HG02943 (cell line): ENCODE results near the gene THOC7.
A peak's percentile ranks its signal among the peaks of the same experiment; 100 is the strongest.

Experiments used
- ATAC-seq: cut with Tn5 transposase; IDR thresholded peaks from one replicate; pipeline ENCODE4 v1.9.1; 2021; ENCODE audit warnings: mild to moderate bottlenecking, low read depth, moderate library complexity; ENCODE audit not compliant: unreplicated experiment

The THOC7 gene

DNA sequence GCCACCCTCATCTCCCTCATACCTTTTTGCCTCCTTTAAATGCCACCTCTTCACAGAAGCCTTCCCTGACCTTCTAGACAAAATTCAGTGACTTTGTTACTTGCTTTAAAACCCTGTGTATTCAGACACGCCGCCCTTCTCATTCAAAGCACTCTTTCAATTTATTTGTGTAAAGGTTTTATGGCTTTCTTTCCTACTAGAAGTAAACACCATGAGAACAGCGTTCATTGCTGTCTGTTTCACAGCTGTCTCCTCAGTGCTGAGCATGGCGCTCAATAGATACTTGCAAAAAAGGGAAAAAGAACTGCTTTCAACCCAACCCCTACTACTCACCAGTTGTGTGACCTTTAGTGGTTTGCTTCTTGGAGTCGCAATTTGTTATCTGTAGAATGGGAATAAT lies 17.0 kb upstream of the THOC7 start:
- no peak for ATAC-seq

DNA sequence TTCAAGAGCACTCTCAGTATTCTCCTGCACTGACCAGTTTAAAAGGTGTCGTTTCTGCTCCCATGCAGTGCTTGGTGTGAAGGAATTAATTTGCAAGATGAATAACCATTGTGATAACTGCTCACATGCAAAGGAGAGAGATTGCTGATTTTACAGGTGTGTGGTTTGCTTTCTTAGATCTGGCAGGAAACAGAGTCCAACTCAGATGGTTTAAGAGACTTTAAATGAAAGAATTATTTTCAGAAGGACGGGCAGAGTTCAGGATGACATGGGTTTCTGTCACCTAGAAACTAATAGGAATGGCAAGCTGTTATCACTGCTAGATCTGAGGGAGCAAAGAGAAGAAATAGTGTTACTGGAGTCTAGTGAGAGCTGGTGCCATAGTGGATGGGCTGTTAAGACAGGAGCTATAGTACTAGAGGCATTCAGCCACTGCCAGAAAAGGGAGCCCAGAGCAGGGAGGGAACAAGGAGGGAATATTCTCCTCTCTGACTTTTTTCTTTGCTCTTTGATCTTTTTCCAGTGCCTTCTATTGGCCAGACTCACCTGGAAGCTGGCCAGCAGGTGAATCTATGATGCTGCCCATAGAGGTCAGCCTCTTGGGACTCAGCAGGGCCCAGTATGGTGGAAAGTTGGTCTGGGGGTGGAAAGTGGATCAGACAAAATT lies 14.9 kb upstream of the THOC7 start:
- no peak for ATAC-seq

DNA sequence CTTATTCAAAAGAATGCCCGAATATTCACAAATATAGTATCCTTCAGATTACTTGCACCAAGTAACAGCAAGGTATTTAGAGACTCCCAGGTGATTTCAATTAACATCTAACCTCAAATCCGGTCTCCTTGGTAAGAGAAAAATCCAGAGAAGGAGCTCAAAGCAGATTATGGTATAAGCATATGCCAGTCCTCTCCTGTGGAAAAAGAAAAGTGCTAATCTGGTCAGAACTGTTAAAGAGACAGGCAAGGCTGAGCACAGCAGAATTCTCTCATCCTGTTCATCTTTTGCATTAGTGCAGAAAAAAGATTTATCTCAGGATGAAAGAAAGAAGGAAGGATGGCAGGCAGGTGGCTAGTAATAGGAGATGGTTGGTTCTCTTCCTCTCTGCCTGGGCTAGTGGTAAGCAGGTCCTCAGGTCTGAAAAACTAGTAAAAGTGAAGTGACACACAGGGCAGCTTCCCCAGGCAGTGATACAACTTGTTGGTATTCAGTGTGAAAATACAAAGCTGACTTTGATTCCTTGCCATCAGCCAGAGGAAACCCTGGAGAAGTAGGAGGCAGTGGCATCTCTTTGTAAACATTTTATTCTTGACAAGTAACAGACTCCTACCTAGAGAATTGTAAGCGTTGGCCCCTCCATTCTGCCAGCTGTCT lies 14.3 kb upstream of the THOC7 start:
- no peak for ATAC-seq

DNA sequence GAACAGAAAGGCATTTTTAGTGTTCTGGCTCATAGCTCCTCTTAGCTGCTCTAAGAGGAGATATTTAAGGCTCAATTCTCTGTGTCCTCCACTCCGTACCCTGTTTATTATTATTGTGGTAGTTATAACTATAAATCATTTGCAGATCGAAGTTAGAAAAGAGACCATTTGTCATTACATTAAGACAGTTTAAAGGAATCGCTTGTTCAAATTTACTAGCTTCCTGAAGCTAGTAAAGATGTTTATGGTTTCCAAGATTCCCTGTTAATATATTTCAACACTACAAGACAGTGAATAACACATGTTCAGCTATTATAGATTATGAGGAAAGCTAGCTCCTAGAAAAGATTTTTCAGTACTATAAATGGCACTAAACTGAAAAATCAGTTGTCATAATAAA lies 12.7 kb upstream of the THOC7 start:
- ATAC-seq, result no peak

DNA sequence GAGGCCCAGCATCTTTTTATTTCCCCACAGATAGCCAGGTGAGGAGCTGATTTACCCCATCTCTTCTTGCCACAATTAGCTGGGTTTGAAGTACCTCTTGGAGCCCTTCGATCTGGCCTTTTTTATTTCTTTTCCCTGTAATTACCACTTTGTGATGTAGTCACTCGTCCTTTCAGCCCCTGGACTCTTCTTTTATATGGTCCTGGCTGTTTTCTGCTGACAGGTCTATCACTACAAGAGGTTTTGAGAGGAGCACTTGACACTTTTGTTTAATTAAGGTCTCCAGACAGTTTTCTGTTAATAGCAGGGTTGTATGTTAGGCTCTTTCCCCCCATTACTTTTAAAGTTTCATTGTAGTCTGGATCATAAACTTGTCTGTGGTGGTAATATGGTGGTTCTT lies 11.9 kb upstream of the THOC7 start:
- ATAC-seq, result no peak

DNA sequence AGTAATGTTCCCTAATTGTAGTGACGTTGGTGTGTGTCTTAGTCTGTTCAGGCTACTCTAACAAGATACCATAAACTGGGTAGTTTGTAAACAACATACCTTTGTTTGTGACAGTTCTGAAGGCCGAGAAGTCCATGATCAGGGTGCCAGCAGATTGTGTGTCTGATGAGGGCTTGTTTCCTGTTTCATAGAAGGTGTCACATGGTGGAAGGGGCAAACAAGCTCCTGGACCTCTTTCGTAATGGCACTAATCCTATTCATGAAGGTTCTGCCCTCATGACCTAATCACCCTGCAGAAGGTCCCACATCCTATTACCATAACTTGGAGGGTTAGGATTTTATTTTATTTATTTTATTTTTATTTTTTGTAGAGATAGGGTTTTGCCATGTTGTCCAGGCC lies 11.2 kb upstream of the THOC7 start:
- ATAC-seq, result no peak

DNA sequence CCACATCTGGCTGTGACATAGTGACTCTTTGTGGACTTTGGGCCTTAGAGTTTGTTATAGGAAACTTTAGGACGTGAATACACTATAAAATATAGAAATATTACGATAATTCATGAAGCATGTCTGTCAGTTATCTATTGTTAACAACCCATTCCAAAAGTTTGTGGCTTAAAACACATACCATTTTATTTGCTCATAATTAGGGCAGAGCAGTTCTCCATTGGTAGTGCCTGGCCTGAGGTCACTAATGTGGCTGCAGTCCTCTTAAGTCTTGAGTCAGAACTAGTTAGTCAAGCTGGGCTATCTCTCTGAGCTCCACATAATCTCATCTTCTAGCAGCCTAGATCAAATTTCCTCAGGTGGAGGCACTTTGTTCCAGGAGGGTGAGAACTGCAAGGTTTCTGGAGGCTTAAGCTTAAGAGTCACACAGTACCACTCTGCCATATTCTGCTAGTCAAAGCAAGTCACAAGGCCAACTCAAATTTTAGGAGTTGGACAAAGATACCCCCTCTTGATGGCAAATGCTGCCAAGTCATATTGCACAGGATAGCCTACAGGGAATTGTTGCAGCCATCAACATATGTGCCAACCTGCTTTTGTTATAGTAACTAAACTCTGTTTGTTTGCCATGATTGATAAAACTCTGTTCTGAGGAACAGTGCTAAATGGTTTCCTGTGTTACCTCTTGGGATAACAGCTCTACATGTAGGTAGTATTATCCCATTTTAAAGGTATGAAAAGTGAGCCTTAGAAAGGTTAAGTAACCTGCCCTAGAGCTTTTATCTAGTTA lies 8.7 kb upstream of the THOC7 start:
- no peak for ATAC-seq

DNA sequence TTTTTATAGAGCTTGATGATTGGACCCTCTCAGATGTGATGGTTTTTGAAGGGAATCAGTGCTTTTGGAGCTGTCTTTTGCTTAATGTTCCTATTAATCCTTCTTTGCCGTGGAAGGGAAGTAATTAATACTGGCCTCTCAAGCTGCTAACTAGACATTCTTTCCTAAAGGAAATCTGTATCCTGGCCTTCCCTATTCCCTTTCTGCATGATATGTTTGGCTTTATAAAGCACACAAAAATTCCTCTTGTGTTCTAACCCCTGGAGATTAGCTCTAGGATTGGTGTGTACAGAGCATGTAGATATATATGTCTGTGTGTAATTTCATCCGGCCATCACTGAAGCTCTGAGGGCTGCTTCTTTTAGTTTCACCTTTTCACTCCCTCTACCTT lies 7.0 kb upstream of the THOC7 start:
- no peak for ATAC-seq

DNA sequence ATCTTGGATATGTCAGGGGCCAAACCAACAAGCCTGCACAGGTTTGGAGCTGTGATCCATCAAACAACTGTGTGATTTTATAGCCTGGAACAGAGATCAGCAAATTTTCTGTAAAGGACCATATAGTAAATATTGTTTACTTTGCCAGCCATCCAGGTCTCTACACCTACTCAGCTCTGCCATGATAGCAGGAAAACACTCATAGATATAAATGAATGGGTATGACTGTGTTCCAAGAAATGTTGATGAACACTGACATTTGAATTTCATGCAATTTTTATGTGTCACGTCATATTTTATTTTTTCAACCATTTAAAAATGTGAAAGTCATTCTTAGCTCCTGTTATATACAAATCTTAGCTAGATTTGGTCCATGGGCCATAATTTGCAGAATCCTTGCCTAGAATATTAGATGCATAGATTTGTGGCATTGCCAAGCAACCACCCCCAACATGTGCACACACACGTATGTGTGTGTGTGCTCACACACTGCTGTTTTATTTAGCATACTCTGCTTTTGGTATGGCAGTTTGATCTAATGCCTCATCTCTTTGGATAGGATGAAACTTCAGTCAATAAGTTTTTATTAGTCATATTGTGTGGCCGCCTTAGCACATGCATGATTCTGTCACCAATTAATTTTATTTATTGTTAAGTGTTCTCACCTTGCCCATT lies 6.5 kb upstream of the THOC7 start:
- ATAC-seq, result no peak

DNA sequence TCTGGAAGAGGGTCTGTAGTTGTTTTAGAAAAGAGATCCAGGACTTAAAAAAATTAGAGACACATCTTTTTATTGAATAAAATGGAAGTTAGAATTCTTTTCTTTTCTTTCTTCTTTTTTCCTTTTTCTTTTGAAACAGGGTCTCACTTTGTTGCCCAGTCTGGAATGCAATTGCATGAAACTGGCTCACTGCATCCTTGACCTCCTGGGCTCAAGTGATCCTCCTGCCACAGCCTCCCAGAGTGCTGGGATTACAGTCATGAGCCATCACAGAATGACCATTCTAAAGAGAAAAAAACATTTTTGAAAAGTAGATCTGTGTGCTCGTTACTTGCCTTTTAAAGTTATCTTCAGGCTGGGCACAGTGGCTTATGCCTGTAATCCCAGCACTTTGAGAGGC lies 3.6 kb upstream of the THOC7 start:
- ATAC-seq, result no peak

DNA sequence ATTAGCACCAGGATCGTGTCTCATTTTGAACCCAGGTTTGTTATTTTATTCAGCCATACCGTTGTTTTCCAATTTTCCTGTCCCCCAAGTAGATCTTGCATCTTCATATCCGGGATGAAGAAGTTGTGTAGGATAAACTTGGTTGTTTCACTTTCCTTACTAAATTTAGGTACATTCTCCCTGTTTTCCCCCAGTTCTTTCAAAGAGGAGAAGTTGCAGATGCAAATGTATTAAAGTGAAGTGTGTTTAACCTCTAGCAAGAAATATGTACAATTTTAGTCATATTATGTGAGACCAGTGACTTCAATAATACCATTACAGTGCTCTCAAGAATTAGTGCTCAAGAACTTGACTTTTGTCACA lies 1.3 kb upstream of the THOC7 start:
- no peak for ATAC-seq

DNA sequence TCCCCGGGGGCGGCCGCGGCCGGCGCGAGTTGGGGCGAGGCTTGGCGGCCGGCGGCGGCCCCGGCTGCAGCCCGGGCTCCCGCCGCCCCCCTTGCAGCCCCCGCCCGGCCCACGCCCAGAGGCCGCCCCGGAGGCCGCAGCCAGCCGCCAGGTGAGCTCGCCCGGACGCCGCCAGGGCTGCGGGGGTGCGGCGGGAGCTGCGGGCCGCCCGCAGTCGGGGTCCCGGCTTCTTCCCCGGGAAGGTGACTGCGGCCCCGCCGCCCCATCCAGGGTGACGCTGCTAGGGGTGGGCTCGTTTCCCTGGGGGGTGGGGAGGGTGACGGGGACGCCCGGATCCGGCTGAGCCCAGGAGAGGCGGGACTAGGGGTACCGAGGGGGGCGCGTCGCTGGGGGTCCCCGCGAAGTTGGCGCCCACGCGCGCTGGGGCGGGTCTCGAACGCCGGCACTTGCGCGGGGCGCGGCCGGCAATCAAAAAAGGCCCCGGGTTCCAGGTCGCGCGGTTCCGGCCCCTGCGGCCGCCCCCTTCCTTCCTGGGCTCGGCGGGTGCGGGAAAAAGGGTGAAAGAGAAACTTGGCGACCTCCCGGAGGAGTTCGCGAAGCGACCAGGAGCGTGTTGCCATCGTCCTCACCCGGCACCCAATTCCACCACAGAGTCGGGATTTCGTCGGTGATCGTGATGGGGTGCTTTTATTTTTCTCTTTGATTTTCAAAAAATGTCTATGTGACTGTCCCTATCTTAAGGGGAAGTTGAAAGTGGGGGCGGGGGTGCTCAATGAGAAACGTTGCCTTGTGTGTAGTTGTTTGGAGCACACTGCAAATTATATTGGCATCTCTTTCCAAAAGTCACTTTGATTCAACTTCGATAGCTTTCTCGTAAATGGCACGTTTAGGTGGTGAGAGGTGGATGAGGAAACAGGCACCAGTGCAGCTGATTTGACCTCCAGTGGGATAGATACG lies 681 bp upstream of the THOC7 start:
- ATAC-seq, result peak; percentile 37

DNA sequence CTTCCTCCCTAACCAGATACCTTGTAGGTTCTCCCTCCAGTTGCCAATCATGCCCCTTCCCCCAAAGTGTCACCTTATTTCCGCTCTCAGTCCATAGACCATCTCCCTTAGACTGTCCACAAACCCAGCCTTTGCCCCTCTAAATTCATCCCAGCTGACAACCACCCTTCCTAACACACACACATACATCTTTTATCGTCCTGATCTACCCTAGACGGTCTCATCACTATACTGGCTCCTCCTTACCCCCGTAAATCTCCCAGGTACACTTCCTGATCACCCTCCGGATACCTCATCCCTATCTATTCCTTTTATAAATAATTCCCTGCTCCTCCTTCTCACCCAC lies 828 bp downstream of the THOC7 start:
- ATAC-seq, result peak; percentile 5

DNA sequence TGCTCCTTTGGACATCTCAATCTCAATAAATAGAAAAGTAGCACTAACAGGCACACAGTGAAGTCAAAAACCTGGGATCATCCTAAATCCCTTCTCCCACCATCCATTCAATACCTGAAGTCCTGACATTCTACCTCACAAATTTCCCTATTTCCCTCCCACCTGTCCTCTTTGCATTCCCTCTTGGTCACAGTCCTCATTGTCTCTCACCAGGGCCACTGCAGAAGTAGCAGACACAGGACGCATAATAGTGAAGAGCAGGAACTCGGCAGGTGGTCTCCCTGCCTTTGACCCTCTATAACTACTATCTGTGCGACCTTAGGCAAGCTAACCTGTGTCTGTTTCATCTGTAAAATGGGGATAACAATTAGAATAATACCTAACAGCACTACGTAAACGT lies 2.3 kb downstream of the THOC7 start:
- ATAC-seq, result no peak

DNA sequence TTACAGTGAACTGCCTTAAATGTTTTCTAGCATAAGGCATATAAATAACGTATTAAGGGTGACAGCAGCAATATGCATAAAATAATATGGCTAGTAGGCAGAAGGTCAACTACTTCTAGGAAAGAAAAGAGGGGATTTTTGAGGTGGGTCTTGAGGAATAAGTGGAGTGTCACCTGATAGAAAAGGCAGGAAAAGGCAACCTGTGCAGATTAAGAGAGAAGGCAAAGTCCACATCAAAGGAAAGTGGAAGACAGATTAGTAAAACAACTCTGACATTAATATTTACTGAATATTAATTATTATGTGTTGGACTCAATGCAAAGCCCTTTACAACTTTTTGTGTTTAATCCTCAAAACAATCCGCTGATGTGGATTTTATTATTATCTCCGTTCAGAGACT lies 2.8 kb downstream of the THOC7 start:
- no peak for ATAC-seq

DNA sequence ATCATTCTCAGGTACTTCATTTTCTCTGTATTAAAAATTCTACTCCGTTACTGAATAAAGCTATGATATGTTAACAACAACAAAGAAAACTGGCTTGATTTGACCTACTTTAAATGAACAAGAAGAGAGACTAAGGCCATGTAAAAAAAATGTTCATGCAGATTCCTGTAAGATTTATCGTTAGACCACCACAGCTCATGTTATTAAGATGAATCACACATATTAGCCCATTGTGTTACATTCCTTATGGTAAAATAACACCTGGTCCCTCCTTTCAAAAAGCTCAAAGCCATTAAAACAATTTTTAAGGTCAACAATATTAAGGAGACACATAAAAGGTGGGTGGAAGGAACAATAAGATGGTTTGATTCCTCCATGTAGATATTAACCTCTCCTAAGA lies 6.3 kb downstream of the THOC7 start:
- no peak for ATAC-seq

DNA sequence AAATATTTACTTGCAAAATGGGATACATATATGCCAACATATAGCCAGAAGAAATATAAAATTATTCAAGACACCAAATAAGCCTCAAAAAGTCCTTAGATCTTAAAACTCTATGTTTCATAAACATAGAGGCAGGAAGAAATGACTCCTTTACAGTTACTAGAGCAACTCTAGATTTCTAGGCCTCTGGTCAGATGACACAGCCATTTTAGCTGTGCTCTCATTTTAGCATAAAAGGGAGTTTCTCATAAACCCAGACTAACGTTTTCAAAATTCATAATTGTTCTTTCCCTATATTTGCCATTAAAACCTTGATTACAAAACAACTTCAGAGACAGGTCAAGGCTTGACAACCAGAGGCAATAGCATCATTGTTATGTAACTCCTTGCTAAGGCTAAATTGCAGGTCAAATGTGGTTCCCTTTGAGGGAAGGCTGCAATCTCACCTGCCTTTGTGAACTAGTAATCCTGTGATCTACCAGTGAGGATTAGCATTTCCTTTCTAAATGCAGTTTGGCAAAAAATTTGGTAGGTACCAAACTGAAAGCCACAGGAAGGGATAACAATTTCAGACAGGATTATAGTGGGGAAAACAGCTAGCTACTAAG lies 8.2 kb downstream of the THOC7 start:
- ATAC-seq, result no peak

DNA sequence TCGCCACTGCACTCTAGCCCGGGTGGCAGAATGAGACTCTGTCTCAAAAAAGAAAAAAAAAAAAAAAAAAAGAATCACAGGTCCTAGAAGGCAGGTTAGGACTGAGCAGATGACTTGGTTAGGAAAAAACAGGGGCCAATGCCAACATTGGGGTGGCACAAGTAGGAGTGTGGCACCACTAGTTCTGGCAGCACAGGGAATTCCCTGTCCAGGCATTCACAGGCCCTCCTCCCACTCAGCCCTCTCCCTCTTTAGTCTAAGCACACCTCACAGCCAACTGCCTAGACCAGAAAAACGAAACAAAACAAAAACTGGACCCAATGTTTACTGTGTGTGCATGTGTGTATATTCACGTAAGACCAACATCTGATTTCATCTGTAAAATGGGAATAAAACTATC lies 10.5 kb downstream of the THOC7 start:
- ATAC-seq, result no peak

DNA sequence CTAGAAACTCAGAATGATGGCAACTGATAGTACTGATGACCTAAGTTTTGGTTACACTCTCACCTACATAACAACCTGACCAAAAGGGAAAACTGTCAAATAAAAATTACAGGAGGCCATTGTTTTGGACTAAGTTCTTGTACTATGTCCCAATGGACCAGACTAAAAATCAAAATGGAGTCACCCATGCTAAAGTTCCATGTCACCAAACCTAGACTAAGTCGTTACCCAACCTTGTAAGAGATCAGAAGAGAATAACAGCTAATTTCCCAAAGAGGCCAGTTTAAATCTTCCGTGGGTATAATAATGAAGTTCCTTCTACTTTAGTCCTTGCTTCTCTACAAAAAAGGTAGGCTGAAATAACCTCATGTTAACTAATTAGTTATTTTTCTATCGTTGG lies 12.3 kb downstream of the THOC7 start:
- ATAC-seq, result no peak

DNA sequence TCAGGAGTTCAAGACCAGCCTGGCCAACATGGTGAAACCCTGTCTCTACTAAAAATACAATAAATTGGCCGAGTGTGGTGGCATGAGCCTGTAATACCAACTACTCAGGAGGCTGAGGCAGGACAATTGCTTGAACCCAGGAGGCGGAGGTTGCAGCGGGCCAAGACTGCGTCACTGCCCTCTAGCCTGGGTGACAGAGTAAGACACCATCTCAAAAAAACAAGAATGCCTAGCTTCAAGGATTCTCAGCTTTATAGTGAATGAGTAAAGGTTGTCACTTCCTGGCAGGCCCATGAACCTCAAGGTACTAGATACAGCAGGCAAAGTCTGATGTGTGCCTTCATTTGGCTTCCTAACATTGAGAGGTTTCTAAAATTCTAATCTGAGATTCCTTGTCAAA lies 14.4 kb downstream of the THOC7 start:
- no peak for ATAC-seq
